Subcutaneous abdominal adipose tissue (tissue), 5 donors: ENCODE measurements around the gene KCNMB4.

Source experiments
- H3K27ac ChIP-seq: one replicate; pipeline ENCODE4 v1.7.0; 2013; ENCODE audit warnings: low read depth, mild to moderate bottlenecking, inconsistent platforms, low read length, moderate library complexity
- H3K27me3 ChIP-seq, 5 donors: one replicate each; pipeline ENCODE4 v1.7.0; 2013; ENCODE audit warnings: low read length in 5 of 5, inconsistent platforms in 1 of 5; ENCODE audit not compliant: control insufficient read depth in 5 of 5, insufficient read depth in 4 of 5
- H3K36me3 ChIP-seq, 5 donors: one replicate each; pipeline ENCODE4 v1.7.0; 2013; ENCODE audit warnings: low read length in 5 of 5; ENCODE audit not compliant: control insufficient read depth in 5 of 5, insufficient read depth in 5 of 5
- H3K4me1 ChIP-seq, 5 donors: one replicate each; pipeline ENCODE4 v1.7.0; 2013; ENCODE audit warnings: low read length in 5 of 5, mild to moderate bottlenecking in 3 of 5, moderate library complexity in 1 of 5; ENCODE audit not compliant: control insufficient read depth in 5 of 5, insufficient read depth in 5 of 5
- H3K4me3 ChIP-seq, 5 donors: one replicate each; pipeline ENCODE4 v1.7.0; 2013; ENCODE audit warnings: low read length in 5 of 5, low read depth in 1 of 5
- H3K9ac ChIP-seq, 5 donors: one replicate each; pipeline ENCODE4 v1.7.0; 2013; ENCODE audit warnings: low read length in 5 of 5, mild to moderate bottlenecking in 4 of 5, moderate library complexity in 3 of 5
- H3K9me3 ChIP-seq, 5 donors: one replicate each; pipeline ENCODE4 v1.7.0; 2013; ENCODE audit warnings: low read length in 5 of 5; ENCODE audit not compliant: control insufficient read depth in 5 of 5
- donor health status: healthy.
- donor health status: healthy.
- donor health status: healthy.
- donor health status: healthy.
- donor health status: healthy.

KCNMB4 gene

GRCh38 chr12:70456953-70457352, 90.9 kb downstream of the KCNMB4 start:
- H3K9me3 ChIP-seq = no peaks in the 10 kb centered on the region
- H3K27ac ChIP-seq = no peak overlapping the region
- no peak overlapping the region for H3K9ac ChIP-seq
- no peaks in the 10 kb centered on the region for H3K4me1 ChIP-seq
- no peak overlapping the region for H3K4me3 ChIP-seq
- H3K36me3 ChIP-seq = no peaks in the 10 kb centered on the region
- no peaks in the 10 kb centered on the region for H3K27me3 ChIP-seq

GRCh38 chr12:70459786-70460185, 93.7 kb downstream of the KCNMB4 start:
- Histone ChIP-seq H3K36me3 (no peaks in the 10 kb centered on the region), H3K4me1 (no peaks in the 10 kb centered on the region), H3K9me3 (peaks cover 0 to 8% (median 0%) of the 10 kb centered on the region in 5 donors), H3K4me3 (no peak overlapping the region), H3K27ac (no peak overlapping the region), H3K27me3 (no peaks in the 10 kb centered on the region), H3K9ac (no peak overlapping the region)

DNA sequence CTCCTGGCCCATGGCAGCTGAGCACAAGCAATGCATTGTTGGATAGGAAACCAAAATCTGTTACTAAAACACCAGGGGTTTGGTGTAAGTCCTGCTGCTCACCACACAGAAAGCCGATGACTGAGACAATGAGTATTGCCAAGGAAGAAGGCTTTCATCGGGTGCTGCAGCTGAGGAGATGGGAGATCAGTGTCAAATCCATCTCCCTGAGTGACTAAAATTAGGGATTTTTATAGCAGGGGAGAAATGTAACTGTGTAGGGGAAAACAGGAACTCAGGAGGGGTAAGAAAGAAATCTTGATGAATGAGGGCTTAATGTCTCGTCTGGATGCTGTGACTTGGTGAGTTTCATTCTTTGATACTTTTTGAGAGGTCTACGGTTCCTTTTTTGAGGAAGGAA, 97.9 kb downstream of the KCNMB4 start:
- no peaks in the 10 kb centered on the region for H3K4me1 ChIP-seq
- no peak overlapping the region for H3K27ac ChIP-seq
- no peaks in the 10 kb centered on the region for H3K36me3 ChIP-seq
- H3K9ac ChIP-seq = no peak overlapping the region
- no peaks in the 10 kb centered on the region for H3K27me3 ChIP-seq
- peaks cover 0 to 8% (median 0%) of the 10 kb centered on the region in 5 donors for H3K9me3 ChIP-seq
- no peak overlapping the region for H3K4me3 ChIP-seq

- peaks cover 0 to 8% (median 0%) of the 10 kb centered on the region in 5 donors for H3K9me3 ChIP-seq
- no peaks in the 10 kb centered on the region for H3K27me3 ChIP-seq
- H3K4me3 ChIP-seq = no peak overlapping the region
- H3K9ac ChIP-seq = no peak overlapping the region
- no peaks in the 10 kb centered on the region for H3K36me3 ChIP-seq
- no peak overlapping the region for H3K27ac ChIP-seq
- no peaks in the 10 kb centered on the region for H3K4me1 ChIP-seq
Observed at GRCh38 chr12:70466753-70467152, 100.7 kb downstream of the KCNMB4 start.

DNA sequence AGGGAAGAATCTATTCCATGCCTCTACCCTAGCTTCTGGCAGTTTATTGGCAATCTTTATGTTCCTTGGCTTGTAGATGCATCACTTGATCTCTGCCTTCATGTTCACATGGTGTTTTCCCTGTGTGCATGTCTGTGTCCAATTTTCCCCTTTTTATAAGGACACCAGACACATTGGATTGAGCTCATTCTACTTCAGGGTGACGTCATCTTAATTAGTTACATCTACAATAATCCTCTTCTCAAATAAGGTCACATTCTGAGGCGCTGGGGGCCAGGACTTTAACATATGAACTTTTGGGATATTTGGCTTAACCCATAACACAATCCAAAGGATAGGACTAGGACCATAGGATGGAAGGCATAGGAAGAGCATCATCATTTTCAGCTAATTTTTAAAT, 101.4 kb downstream of the KCNMB4 start:
- no peak overlapping the region for H3K4me3 ChIP-seq
- H3K36me3 ChIP-seq = no peaks in the 10 kb centered on the region

GRCh38 chr12:70467918-70468733, 102.0 kb downstream of the KCNMB4 start:
- peaks cover 0 to 8% (median 0%) of the 10 kb centered on the region in 5 donors for H3K9me3 ChIP-seq
- H3K9ac ChIP-seq = no peak overlapping the region
- H3K4me3 ChIP-seq = no peak overlapping the region
- no peaks in the 10 kb centered on the region for H3K4me1 ChIP-seq
- H3K27me3 ChIP-seq = no peaks in the 10 kb centered on the region
- H3K36me3 ChIP-seq = no peaks in the 10 kb centered on the region
- H3K27ac ChIP-seq = no peak overlapping the region

More for the DNA sequence above, 101.4 kb downstream of the KCNMB4 start:
- Histone ChIP-seq H3K27ac (no peak overlapping the region), H3K27me3 (no peaks in the 10 kb centered on the region), H3K9me3 (peaks cover 0 to 8% (median 0%) of the 10 kb centered on the region in 5 donors), H3K9ac (no peak overlapping the region), H3K4me1 (no peaks in the 10 kb centered on the region)

DNA sequence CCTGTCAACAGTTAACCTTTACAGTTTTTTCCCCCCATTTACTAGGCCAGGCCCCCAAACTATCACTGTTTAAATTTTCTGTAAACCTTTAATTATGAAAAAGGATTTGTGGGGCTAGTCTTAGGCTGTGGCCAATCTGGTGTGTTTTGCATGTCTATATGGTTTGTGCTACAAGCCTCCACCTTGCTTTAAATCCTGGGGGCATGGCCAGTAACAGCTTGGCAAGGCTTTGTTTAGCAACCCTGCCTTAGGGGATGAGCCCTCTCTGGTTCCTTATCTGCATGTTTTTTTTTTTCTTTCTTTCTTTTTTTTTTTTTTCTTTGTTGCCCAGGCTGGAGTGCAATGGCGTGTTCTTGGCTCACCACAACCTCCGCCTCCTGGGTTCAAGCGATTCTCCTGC, 102.7 kb downstream of the KCNMB4 start:
- Histone ChIP-seq H3K27ac (no peak overlapping the region), H3K4me3 (no peak overlapping the region), H3K9ac (no peak overlapping the region), H3K27me3 (no peaks in the 10 kb centered on the region), H3K9me3 (peaks cover 0 to 6% (median 0%) of the 10 kb centered on the region in 5 donors), H3K4me1 (no peaks in the 10 kb centered on the region), H3K36me3 (no peaks in the 10 kb centered on the region)

GRCh38 chr12:70469221-70469820, 103.2 kb downstream of the KCNMB4 start:
- Histone ChIP-seq H3K9ac (no peak overlapping the region), H3K4me1 (no peaks in the 10 kb centered on the region), H3K27ac (no peak overlapping the region), H3K27me3 (no peaks in the 10 kb centered on the region), H3K4me3 (no peak overlapping the region), H3K36me3 (no peaks in the 10 kb centered on the region), H3K9me3 (peaks cover 0 to under 1% (median 0%) of the 10 kb centered on the region in 5 donors)

DNA sequence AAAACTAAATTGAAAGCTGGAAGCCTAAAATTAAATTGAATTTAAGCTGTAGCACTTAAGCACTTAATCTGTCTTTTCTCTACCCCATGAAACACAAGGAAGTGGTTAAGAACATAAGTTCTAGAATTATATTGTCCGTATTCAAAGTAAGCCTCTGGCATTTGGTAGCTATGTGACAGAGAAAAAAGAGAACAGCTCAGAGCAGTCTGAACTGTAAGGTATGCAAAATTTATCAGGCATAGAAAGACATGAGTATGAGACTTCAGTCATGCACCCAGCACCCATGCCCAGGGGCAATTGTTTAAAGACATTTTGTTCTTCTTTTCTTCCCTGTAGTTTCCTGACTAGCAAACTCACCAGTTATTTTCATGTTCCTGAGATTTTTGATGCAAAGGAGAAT, 116.7 kb downstream of the KCNMB4 start:
- H3K36me3 ChIP-seq = no peaks in the 10 kb centered on the region
- no peaks in the 10 kb centered on the region for H3K9me3 ChIP-seq
- H3K9ac ChIP-seq = no peak overlapping the region
- H3K27me3 ChIP-seq = no peaks in the 10 kb centered on the region
- no peak overlapping the region for H3K27ac ChIP-seq
- no peak overlapping the region for H3K4me3 ChIP-seq
- no peaks in the 10 kb centered on the region for H3K4me1 ChIP-seq
